Lower lobe of right lung (tissue), 2 donors: Measurements from ENCODE around the gene ANOS1. TPM values are rescaled to one million over a fixed set of nuclear protein-coding genes. Genes with fewer than 3 reads are reported as not detected.

Source experiments
- ATAC-seq, 2 donors: fragments of 200-7000 bp; cut with Tn5 transposase; one replicate each; pipeline ENCODE4 v1.9.1; 2020 to 2022; ENCODE audit warnings: mild to moderate bottlenecking in 2 of 2, moderate library complexity in 2 of 2
- DNase-seq: peaks from one replicate; pipeline ENCODE4 v3.0.0-alpha.2; 2020
- H3K27ac ChIP-seq: fragments of 200-600 bp; one replicate; pipeline ENCODE4 v1.8.0; 2022
- H3K27me3 ChIP-seq: fragments of 200-600 bp; one replicate; pipeline ENCODE4 v1.8.0; 2022; ENCODE audit warnings: low read depth
- H3K36me3 ChIP-seq: fragments of 200-600 bp; one replicate; pipeline ENCODE4 v1.8.0; 2022; ENCODE audit warnings: mild to moderate bottlenecking
- H3K4me1 ChIP-seq: fragments of 200-600 bp; one replicate; pipeline ENCODE4 v1.8.0; 2022
- H3K4me3 ChIP-seq: fragments of 200-600 bp; one replicate; pipeline ENCODE4 v1.8.0; 2022; ENCODE audit warnings: mild to moderate bottlenecking
- H3K9me3 ChIP-seq: fragments of 200-600 bp; one replicate; pipeline ENCODE4 v1.8.0; 2022
- intact Hi-C: fragments of 100-400 bp; cut with DNase I; formaldehyde crosslinking; loops from one replicate; pipeline ENCODE4 v1.11.0; 2022
- total RNA-seq: library from RNA; stranded (reverse); fragmentation: NEBNext Ultra II Directional; extraction: Animal tissue kit (Norgen Biotek cat#: 25700); gene quantifications from one replicate; pipeline ENCODE4 v1.2.1, GENCODE V29; 2021
- TF ChIP-seq, protein P1 (sequence below): fragments of 200-600 bp; IDR thresholded peaks from one replicate; pipeline ENCODE4 v1.8.0; 2022; ENCODE audit warnings: antibody characterized with exemption, mild to moderate bottlenecking
- donor health status: DM: no; HTN: yes; CAD: no; lungs with severe emphysema.

The ANOS1 gene
- total RNA-seq, 1 donor from 2014 or later: 46.2 TPM

DNA sequence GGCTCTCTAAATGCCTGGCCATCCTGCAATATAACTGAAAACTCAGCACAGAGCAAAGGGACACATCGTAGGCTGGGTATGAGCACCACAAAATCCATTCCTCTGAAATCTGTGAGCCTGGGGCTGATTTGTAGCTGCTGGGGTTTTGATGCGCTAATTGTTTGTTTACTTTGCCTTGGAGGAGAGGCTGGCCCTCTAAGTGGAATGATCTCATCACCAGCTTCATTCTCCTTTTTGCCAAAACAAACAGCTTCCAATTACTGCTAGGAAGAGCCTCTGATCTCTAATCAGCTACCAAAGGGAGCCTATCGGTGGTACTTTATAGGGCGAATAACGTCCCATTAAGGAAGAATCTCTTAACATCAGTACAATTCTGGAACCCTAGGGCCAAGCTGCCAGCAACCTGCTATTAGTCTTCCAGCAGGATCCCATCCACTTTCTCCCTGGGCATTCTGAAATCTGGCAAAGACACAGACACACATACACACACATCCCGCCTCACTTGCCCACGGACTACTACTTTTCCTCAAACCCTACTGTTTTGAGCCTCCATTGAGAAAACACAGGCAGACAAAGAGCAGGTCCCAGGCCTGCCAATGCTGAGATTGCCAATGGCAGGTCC, 5.8 kb downstream of the ANOS1 start:
- no peak overlapping the region for H3K27ac ChIP-seq
- DNase-seq: no peak
- peak in 1 of 2 donors; percentile 35 for ATAC-seq
- no peaks in the 10 kb centered on the region for H3K9me3 ChIP-seq
- intact Hi-C loops: no loop called here
- H3K4me3 ChIP-seq: no peak overlapping the region
- no peaks in the 10 kb centered on the region for H3K36me3 ChIP-seq
- H3K27me3 ChIP-seq: no peaks in the 10 kb centered on the region
- no peaks in the 10 kb centered on the region for H3K4me1 ChIP-seq
- TF ChIP-seq, protein P1, sequence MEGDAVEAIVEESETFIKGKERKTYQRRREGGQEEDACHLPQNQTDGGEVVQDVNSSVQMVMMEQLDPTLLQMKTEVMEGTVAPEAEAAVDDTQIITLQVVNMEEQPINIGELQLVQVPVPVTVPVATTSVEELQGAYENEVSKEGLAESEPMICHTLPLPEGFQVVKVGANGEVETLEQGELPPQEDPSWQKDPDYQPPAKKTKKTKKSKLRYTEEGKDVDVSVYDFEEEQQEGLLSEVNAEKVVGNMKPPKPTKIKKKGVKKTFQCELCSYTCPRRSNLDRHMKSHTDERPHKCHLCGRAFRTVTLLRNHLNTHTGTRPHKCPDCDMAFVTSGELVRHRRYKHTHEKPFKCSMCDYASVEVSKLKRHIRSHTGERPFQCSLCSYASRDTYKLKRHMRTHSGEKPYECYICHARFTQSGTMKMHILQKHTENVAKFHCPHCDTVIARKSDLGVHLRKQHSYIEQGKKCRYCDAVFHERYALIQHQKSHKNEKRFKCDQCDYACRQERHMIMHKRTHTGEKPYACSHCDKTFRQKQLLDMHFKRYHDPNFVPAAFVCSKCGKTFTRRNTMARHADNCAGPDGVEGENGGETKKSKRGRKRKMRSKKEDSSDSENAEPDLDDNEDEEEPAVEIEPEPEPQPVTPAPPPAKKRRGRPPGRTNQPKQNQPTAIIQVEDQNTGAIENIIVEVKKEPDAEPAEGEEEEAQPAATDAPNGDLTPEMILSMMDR: no peak

DNA sequence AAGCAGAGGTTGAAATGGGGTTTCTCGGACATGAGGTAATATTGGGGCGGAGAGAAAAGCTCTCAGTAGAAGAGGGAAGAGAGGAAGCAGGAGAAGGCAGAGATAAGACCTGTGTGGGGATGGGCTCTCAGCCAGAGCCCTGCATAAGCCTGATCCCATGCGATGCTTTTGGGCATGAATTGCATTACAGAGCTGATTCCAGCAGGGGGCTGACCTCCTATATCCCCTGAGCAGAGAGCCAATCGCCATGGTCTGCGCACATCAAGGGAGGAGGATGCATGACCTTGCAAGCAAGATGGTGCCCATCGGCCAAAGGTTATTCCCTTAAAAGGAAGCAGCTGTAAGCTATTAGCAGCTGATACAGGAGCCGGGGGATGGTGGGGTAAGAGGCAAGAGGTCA, 7.6 kb downstream of the ANOS1 start:
- Histone ChIP-seq H3K4me1 (no peaks in the 10 kb centered on the region), H3K27ac (no peak overlapping the region), H3K9me3 (no peaks in the 10 kb centered on the region), H3K36me3 (no peaks in the 10 kb centered on the region), H3K4me3 (no peak overlapping the region), H3K27me3 (no peaks in the 10 kb centered on the region)
- ATAC-seq (peak; percentile 34 to 53), DNase-seq (no peak)
- TF ChIP-seq, protein P1: no peak
- intact Hi-C loops: no loop called here

DNA sequence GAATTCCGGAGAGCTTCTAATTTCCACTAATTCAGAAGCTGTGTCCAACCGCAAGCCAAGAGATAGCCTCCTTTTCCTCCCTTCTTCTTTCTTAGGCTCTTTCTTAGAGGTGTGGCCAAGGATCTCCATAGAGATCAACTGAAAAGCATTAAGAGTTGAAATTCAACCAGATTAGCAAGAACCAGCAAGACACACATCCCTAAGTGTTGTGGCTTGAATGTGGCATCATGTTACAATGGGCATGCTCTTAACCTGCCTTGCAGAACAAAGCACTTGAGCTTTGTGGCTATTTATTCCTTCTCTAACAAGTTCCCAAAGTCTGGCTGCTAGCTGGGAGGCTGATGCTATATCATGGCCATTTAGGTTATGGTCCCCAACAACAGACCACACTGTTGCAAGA, 10.4 kb downstream of the ANOS1 start:
- H3K9me3 ChIP-seq: no peaks in the 10 kb centered on the region
- H3K4me3 ChIP-seq: no peak overlapping the region
- H3K27ac ChIP-seq: no peak overlapping the region
- ATAC-seq (no peak), DNase-seq (no peak)
- H3K27me3 ChIP-seq: no peaks in the 10 kb centered on the region
- intact Hi-C loops: no loop called here
- H3K4me1 ChIP-seq: no peaks in the 10 kb centered on the region
- TF ChIP-seq, protein P1: no peak
- H3K36me3 ChIP-seq: no peaks in the 10 kb centered on the region

DNA sequence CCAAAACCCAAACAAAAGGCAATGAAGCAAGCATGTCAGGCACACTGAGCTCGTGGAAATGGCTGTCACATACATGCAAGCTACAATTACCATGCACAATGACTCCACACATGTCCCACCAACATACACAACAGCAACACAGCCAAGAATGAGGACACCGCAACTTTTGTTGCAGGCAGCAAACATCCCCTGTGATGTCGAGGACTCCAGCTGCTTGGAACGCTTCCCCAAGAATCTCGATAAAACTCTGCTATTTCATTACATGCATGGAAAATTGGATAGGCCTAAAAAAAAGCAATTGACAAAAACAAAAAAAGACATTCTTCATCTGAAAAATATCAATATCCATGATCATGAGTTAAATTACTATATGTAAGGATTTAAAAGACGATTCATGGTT, 11.8 kb downstream of the ANOS1 start:
- Histone ChIP-seq H3K27me3 (no peaks in the 10 kb centered on the region), H3K27ac (no peak overlapping the region), H3K4me1 (no peaks in the 10 kb centered on the region), H3K9me3 (no peaks in the 10 kb centered on the region), H3K36me3 (no peaks in the 10 kb centered on the region), H3K4me3 (no peak overlapping the region)
- DNase-seq: no peak
- no peak for ATAC-seq
- TF ChIP-seq, protein P1: no peak
- intact Hi-C loops: no loop called here

DNA sequence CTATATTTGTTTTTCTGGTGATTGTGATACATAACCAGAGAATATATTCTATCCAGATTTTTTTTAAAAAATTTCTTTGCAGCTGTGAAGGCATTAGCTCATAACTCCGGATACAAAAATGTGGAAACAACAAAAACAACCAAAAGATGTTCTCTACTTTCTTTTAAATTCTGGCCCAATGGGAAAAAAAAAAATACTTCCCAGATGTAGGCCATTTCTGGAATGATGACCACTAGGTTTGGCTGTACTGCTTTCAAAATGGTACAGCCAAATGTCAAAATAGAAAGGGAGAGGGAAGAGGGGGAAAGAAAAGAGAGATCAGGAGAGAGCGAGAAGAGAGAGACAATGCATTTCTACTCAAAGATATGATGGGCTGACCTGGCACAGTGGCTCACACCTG, 14.6 kb downstream of the ANOS1 start:
- ATAC-seq (no peak), DNase-seq (no peak)
- Histone ChIP-seq H3K27ac (no peak overlapping the region), H3K4me1 (no peaks in the 10 kb centered on the region), H3K36me3 (no peaks in the 10 kb centered on the region), H3K9me3 (no peaks in the 10 kb centered on the region), H3K27me3 (no peaks in the 10 kb centered on the region), H3K4me3 (no peak overlapping the region)
- TF ChIP-seq, protein P1: no peak
- intact Hi-C loops: no loop called here
